RPMI7951 (cell line): ENCODE results near the gene ATP5F1D. TPM values are rescaled to one million over a fixed set of nuclear protein-coding genes. Genes with fewer than 3 reads are reported as not detected.
A peak's percentile ranks its signal among the peaks of the same experiment; 100 is the strongest.

Source experiments
- DNase-seq: peaks from one replicate; pipeline ENCODE4 v3.0.0-alpha.2; 2012; ENCODE audit warnings: low read depth
- total RNA-seq: library from RNA; depleted of rRNA; stranded (reverse); fragments of >200 nt; shearing (Covaris generic); gene quantifications from 2 replicates; pipeline ENCODE4 v1.2.3, GENCODE V29; 2014

The ATP5F1D gene
- total RNA-seq, 1 experiment from 2014 or later, result 41.8 TPM

DNA sequence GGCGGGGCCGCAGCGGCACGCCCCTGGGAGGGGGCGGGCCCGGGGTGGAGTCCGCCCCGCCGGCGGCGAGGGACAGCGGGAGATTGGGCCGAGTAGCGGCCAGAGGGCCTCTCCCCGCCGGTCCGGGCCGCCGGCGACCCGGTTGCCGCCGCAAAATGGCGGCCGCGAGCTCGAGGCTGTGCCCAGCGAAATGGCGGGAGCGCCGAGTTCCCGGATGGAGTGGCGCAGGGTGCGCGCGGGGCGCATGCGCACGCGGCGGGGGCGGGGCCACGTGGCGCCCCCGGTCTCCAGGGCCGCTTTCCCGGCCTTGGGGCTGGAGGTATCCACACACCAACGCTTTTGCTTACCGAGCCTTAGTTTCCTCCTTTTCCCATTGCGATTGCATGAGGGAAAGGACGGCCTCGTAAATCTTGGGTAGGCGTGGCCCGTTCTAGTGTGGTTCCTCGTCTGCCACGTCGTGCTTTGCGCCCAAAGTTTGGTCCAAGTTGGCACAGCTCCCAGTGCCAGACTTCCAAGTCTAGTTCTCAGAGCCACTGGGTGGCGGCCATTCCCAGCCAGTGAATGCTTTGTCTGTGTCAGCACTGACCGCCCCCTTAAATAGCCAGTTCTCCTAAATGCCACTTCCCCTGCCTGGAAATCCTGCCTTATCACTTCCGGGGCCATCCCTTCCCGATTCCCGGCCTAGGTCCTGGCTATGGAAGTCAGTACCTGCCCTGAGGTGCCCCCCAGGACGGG lies 28.1 kb downstream of the ATP5F1D start:
- peak; percentile 92 for DNase-seq

DNA sequence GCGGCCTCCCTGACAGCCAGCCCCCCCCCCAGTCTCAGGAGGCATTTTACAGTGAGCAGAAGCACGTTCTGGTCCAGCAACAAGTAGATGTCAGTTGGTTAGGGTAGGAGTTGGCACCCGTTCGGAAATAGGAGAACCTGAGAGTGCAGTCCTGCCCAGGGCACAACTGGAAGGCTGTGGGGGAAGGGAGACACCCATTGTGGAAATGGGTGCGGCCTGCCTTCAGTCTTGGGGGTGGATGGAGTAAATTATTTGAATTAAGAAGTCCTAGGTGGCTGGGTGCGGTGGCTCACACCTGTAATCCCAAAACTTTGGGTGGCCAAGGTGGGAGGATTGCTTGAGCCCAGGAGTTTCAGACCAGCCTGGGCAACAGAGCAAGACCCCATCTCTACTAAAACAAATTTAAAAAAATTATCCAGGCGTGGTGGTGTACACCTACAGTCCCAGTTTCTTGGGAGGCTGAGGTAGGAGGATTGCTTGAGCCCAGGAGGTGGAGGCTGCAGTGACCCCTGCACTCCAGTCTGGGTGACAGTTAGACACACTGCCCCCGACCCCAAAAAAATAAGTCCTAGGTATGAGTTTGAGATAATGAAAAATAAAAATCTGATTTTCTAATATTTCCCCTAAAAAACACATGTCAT lies 28.8 kb downstream of the ATP5F1D start:
- no peak for DNase-seq

DNA sequence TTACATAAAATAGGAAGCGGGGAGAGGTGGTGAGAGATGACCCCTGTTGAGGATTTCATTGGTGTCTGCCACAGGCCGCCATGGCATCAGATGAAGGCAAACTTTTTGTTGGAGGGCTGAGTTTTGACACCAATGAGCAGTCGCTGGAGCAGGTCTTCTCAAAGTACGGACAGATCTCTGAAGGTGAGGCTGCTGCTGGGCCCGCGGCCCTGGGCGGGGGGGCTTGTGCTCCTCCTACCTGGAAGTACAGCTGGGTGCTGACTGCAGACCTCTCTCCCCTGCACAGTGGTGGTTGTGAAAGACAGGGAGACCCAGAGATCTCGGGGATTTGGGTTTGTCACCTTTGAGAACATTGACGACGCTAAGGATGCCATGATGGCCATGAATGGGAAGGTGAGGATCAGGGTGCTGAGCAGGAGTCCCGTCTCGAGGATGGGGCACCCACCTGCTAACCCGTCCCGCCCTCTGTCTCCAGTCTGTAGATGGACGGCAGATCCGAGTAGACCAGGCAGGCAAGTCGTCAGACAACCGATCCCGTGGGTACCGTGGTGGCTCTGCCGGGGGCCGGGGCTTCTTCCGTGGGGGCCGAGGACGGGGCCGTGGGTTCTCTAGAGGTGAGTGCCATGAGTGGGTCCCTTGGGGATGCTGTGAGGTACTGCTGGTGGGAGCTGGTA lies 29.4 kb downstream of the ATP5F1D start:
- no peak for DNase-seq

DNA sequence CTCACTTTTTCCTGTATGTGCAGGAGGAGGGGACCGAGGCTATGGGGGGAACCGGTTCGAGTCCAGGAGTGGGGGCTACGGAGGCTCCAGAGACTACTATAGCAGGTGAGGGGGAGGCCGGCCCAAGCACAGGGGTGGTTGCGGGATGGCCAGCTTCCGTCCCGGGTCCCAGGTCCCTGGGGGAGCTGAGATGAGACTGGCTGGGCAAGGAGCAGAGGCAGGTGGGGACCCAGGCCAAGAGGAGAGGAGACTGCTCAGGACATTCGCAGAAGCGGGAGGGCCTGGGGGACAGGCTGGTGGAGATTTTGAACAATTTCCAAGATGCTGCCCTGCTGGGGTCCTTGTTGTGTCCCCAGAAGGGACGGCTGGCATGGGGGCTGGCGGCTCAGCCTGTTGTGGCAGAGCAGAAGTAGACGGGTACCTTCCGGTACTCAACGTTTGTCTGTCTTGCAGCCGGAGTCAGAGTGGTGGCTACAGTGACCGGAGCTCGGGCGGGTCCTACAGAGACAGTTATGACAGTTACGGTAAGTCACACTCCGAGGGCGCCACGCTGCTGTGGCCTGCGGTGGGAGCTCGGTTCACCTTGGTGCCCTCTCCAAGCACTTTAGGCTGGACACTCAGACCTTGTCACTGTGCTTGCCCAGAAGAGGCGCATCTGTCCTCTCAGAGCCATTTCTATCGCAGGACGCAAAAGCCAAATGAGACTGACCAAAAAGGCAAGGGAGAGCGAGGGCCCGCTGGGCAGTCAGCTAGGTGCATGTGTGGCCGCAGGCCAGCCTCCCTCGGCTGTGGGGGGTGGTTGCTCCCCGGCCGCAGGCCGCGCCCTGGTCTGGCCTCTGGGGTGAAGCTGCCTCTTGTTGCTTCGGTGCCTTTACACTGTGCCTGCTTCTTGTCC lies 30.2 kb downstream of the ATP5F1D start:
- no peak for DNase-seq

DNA sequence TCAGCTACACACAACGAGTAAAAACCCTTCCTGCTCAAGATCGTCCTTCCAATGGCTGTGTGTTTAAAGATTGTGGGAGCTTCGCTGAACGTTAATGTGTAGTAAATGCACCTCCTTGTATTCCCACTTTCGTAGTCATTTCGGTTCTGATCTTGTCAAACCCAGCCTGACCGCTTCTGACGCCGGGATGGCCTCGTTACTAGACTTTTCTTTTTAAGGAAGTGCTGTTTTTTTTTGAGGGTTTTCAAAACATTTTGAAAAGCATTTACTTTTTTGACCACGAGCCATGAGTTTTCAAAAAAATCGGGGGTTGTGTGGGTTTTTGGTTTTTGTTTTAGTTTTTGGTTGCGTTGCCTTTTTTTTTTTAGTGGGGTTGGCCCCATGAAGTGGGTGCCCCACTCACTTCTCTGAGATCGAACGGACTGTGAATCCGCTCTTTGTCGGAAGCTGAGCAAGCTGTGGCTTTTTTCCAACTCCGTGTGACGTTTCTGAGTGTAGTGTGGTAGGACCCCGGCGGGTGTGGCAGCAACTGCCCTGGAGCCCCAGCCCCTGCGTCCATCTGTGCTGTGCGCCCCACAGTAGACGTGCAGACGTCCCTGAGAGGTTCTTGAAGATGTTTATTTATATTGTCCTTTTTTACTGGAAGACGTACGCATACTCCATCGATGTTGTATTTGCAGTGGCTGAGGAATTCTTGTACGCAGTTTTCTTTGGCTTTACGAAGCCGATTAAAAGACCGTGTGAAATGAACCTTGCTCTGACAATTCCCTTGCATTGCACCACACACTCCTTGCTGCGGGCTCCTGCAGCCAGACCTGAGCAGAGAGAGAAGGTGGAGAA lies 31.1 kb downstream of the ATP5F1D start:
- no peak for DNase-seq

DNA sequence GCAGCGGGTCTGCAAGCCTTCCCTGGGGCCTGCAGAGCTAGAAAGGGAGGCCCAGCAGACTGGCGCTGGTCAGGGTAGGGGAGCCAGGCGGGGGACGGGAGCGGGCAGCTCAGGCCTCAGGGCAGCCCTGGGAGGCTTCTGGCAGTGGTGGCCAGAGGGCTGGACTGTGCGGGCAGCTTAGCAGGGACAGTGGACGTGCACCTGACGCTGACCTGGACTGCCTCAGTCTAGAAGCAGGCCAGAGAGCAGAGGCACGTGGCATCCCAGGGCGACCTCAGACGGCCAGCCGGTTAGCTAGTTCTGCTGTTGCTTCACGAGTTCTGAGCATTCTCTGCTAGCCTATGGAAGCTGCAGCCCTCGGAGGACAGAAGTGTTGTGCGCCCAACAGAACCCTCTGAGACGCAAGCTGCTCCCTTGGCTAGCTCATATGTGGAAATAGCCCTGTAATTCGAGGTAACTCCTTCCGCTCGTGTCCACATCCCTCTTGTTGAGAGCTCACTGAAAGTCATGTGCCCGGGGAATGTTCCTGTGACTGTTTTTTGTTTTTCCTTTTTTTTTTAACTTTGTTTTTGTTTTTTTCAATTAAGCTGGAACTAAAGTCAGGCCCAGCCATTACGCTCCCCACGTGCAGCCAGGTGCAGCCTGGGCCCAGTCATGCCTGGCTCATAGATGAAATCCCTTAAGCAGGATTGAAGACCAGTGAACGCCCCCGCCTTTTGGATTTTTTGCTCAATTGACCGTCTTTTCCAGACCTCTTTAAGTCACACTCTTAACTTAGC lies 31.9 kb downstream of the ATP5F1D start:
- DNase-seq, result no peak

DNA sequence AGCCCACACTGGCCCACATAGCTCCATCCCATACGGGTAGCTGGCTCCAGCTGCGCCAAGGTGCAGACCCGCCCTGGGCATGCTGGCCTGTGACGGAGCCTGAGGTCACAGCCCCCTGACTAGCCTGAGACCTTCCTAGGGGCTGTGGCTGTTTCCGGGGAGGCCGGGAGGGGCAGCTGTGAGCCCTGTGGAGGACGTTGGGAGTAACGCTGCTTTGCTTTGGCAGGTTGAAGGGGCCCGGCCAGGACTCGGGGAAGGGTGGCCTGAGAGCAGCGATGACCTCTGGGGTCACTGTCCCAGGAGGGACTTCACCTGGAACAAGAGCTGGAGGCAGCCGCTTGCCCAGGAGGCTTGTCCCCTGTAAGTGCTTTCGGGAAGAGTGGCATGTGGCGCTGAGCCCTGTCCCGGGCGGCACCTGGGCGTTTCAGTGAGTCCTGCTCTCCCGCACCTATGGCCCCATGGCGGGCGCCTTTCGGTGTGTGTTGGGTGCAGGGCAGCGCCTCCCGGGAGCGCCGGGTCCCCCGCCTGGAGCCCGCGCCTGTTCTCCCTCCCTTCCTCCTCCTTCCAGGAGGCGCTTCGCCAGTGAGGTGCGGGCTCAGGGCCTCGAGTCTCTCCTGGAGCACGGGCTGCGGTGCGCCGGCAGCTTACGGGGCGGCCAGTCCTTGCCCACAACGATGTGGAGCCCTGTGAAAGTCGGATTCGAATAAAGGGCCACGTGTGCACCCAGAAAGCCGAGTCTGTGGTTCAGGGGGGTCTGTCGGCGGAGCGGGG lies 32.7 kb downstream of the ATP5F1D start:
- no peak for DNase-seq

DNA sequence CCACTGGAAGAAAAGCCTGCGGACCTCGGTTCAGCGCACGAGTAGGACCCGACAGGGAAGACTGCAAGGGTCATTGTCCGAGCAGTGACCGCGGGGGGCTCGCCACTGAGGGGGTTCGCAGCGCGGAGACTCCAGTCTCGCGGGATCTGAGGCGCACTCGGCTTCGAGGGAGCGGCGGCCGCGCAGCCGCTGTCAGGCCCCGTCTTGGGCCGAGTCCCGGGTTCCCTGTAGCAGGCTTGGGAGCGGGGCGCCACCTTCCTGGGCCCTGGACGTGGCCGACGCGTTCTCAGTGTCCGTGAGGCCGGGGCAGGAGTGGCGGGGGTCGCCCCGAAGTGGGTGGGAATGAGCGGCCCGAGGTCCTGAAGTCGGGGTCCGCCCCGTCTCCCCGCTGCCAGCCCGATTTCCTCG lies 33.3 kb downstream of the ATP5F1D start:
- no peak for DNase-seq

DNA sequence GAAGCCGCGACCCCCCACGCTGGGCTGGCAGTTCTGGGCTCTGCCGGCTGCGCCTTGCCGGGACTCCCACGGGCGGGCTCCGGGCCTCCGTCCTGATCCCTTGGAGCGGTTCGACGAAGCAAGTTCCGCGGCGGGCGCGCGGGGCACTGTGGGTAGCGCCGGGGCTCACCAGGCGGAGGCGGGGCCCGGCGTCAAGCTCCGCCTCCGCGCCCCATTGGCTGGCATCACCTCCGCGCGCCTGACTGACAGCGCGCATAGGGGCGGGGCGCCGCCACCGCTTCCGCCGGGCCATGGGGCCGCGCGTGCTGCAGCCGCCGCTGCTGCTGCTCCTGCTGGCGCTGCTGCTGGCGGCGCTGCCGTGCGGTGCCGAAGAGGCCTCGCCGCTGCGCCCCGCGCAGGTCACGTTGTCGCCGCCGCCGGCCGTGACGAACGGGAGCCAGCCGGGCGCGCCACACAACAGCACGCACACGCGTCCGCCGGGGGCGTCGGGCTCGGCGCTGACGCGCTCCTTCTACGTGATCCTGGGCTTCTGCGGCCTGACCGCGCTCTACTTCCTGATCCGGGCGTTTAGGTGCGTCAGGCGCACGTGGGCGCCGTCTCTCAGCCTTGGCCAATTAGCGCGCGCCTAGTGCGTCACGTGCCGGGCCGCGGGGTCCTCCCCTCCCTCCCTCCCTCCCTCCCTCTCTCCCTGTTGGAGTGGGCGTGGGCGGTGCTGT lies 33.9 kb downstream of the ATP5F1D start, which contains the start of gene FAM174C:
Gene FAM174C (plus strand): TSS at position 271 of the 716 bp plus-strand sequence. CDS start 20 bp downstream, at position 291.
- DNase-seq, result peak; percentile 96

DNA sequence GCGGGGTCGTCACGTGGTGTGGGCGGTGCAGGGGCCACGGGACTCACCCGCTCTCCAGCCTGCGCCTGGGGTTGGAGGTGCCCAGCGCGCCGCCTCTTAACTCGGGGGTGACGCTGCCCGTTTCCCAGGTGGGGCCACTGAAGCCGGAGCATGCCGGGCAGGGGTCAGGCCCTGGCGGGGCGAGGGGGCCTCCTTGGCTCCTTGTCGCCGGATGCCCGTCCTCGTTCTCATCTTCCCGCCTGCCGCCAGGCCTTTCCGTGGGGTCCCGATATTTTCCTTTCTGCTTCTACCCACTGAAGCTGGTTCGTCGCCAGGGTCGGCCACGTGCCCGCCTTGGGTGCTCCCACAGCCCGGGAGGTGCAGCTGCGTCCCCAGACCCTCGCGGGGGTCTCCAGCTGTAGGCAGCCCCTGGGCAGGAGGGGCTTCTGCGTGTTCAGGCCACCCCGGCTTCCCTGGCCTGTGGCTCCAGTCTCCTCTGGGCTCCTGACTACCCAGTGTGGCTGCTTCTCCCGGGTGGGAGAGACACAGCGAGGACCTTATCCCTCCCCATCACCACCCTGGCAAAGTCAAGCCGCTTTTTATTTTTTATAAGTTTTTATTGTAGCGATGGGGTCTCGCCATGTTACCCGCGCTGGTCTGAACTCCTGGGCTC lies 34.6 kb downstream of the ATP5F1D start:
- no peak for DNase-seq

DNA sequence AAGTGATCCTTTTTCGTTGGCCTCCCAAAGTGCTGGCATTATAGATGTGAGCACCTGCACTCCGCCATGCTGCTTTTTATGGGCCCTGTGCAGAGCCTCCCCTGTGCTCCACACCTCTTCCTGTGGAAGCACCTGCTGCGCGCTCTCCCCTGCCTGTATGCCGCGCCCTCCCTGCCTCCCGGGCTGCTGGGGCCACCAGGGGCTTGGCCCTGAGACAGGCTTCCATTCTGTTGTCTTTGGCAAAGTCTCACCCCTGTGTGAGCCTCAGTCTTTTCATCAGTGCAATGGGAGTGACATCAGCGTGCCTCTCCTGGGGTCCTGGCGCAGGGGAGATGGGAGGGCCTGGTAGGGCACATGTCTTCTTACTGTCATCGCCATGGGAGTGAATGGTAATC lies 35.1 kb downstream of the ATP5F1D start:
- DNase-seq, result no peak

DNA sequence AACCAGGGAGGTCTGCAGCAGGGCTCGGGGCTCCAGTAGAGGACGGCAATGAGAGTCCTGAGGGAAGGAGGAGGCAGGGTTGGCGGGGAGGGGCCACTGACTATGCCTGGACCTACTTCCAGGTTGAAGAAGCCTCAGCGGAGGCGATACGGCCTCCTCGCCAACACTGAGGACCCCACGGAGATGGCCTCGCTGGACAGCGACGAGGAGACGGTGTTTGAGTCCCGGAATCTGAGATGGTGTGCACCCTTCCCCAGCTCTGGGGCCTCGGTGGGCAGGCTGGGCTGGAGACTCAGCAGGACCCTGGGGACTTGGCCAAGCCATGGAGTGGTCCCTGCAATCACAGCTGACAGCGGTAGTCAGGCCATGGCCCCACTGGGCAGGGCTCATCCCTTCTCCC lies 35.5 kb downstream of the ATP5F1D start:
- DNase-seq, result no peak

DNA sequence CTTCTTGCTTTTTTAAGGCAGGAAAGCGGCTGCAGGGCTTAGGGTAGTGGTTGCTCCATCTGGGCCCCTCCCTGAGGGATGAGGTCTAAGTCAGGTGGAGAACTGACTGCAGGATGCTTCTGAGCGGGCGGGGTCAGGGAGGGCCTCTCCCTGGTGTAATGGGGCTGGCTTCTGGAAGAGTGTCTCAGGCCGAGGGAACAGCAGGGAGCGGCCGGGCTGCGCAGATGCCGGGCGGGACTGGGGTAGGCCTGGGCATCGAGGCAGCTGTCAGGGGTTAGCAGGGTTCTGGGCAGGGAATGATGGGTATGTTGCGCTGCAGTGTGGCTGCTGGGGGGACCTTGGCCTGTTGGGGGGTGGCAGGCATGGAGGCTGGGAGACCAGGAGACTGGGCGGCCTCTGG lies 36.5 kb downstream of the ATP5F1D start:
- DNase-seq, result no peak

DNA sequence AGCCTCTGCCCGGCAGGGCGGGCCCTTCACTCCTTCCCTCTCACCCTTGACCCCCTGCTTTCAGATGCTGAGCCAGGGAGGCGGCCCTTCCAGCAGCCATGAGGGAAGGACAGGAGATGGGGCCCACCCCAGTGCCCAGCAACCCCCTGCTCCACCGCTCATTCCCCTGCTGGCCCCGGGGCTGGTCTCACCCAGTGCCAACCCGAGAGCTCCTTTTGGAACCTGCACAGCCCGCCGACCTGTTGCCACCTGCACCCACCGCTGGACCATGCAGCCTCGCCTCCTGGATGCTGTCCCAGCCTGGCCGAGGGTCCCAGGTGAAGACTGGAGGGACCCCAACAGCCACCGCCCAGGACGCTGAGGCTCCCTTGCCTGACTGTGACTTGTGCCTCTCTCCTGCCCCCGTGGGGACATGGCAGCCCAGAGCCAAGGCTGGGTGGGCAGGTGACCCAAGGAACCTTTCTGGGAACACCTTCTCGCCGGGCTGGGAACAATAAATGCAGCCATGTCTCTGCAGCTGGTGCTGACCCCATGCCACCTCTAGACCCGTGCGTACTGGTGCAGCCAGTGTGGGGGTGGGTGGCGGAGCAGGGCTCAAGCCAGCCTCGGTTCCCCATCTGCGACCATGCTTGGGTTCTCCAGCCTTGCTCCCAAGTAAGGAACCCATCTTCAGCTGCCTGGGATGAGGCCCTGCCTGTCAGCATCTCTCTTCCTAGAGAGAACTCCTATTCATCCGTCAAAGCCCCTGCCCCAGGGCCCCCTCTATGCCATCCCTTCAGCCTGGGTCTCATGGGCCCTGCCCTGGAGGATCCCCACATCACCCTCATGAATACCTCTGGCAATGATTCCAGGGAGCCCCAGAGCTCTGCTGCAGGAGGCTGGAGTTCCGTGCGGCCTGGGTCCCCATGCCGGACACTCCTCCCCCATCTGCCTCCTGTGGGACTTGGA lies 37.4 kb downstream of the ATP5F1D start:
- DNase-seq, result no peak

DNA sequence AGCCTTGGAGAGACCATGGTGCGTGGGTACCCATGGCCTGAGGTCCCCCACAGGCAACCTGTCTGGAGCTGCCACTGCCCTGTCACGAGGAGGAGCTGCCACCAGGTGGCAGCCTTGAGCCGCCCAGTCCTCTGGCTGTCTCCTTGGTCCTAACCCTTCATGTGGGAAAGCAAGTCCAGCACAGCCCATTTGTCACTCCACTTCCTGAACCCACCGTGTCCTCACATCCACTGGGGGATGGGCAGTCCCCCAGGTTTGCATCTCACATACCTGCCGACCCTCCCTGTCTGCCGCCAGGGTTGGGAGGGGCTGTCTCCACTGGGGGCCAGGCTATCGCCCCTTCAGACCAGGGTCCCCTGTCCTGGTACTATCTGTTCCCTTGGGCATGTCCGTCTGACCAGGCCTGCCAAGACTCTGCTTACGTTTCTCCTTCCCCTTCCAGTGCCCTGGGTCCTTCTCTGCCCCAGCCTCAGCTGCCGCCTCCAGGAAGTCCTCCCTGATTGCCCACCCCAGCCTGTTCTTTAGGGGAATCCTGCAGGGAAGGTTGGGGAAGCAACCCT lies 38.3 kb downstream of the ATP5F1D start:
- DNase-seq, result peak; percentile 76
